OCI-LY3 (cell line): ENCODE data around the gene IL1A.

Experiments
- H2AFZ ChIP-seq: fragments of 200-600, 300-600 bp; shearing (Covaris generic); 2 replicates; pipeline ENCODE4 v1.6.0; 2014; ENCODE audit warnings: antibody characterized with exemption, low read depth, low read length
- H3K27ac ChIP-seq: fragments of 200-600, 300-600 bp; sonication (generic); 2 replicates; pipeline ENCODE4 v1.5.1; 2014; ENCODE audit warnings: mild to moderate bottlenecking, low read length, moderate library complexity, mixed read lengths
- H3K27me3 ChIP-seq: fragments of 200-600, 300-600 bp; sonication (generic); 2 replicates; pipeline ENCODE4 v1.6.1; 2014; ENCODE audit warnings: low read depth, low read length, mixed read lengths
- H3K36me3 ChIP-seq: fragments of 200-600, 300-600 bp; sonication (generic); replicated peaks from 2 replicates; pipeline ENCODE3; 2014; ENCODE audit warnings: low read depth, low read length, mixed read lengths
- H3K4me1 ChIP-seq: fragments of 300-600, 200-600 bp; sonication (generic); 2 replicates; pipeline ENCODE4 v1.6.1; 2014; ENCODE audit warnings: low read length, mixed read lengths
- H3K4me2 ChIP-seq: fragments of 200-600, 300-600 bp; sonication (generic); 2 replicates; pipeline ENCODE4 v1.6.1; 2014; ENCODE audit warnings: low read length, mixed read lengths
- H3K4me3 ChIP-seq: fragments of 300-600, 200-600 bp; sonication (generic); 2 replicates; pipeline ENCODE4 v1.5.1; 2014; ENCODE audit warnings: antibody characterized with exemption, mild to moderate bottlenecking, low read length, moderate library complexity
- H3K79me2 ChIP-seq: fragments of 300-600, 200-600 bp; shearing (Covaris generic); 2 replicates; pipeline ENCODE4 v1.6.1; 2014; ENCODE audit warnings: mild to moderate bottlenecking, low read length, mixed read lengths
- H3K9ac ChIP-seq: fragments of 300-600, 200-600 bp; shearing (Covaris generic); 2 replicates; pipeline ENCODE4 v1.6.0; 2014; ENCODE audit warnings: mild to moderate bottlenecking, low read length, moderate library complexity
- H3K9me3 ChIP-seq: fragments of 200-600, 300-600 bp; shearing (Covaris generic); 2 replicates; pipeline ENCODE4 v1.6.1; 2014; ENCODE audit warnings: low read length, mixed read lengths; ENCODE audit not compliant: insufficient read depth
- H4K20me1 ChIP-seq: fragments of 200-600, 300-600 bp; sonication (generic); 2 replicates; pipeline ENCODE4 v1.6.1; 2016; ENCODE audit warnings: low read length, mixed read lengths; ENCODE audit not compliant: insufficient read depth
- EZH2phosphoT487 ChIP-seq: fragments of 200-600 bp; shearing (Covaris generic); IDR thresholded peaks from 2 replicates; pipeline ENCODE4 v1.6.1; 2018; ENCODE audit warnings: antibody characterized with exemption, mixed run types, low read depth
- TF ChIP-seq, protein P1 (sequence below): fragments of 200-600, 300-600 bp; sonication (generic); IDR thresholded peaks from 2 replicates; pipeline ENCODE4 v1.5.1; 2014; ENCODE audit warnings: antibody characterized with exemption, low read length, low read depth

Gene IL1A

DNA sequence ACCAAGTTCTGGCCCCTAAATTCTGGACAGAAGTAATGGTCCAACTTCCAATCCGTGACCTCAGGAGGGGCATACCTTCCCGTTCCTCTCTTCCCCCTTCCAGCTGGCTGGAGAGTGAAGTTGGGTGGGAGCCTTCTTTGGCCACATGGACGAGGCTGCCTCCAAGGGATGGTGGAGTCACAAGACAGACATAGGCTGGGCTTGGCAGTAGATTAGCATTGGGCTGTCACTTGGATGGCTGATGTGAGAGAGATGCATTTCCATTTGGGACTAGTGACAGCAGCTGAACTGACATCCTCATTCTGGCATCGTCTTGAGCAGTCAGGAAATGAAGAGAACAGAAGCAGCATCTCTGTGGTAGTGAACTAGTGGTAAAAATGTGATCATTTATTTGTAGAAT is 50.8 kb downstream of the IL1A start:
- no peaks in the 10 kb centered on the region for H4K20me1 ChIP-seq
- H3K4me2 ChIP-seq = no peak overlapping the region
- no peaks in the 10 kb centered on the region for H3K9me3 ChIP-seq
- H3K79me2 ChIP-seq = no peaks in the 10 kb centered on the region
- no peaks in the 10 kb centered on the region for H3K27me3 ChIP-seq
- no peak overlapping the region for H2AFZ ChIP-seq
- no peak overlapping the region for H3K27ac ChIP-seq
- H3K9ac ChIP-seq = no peak overlapping the region
- TF ChIP-seq, protein P1, sequence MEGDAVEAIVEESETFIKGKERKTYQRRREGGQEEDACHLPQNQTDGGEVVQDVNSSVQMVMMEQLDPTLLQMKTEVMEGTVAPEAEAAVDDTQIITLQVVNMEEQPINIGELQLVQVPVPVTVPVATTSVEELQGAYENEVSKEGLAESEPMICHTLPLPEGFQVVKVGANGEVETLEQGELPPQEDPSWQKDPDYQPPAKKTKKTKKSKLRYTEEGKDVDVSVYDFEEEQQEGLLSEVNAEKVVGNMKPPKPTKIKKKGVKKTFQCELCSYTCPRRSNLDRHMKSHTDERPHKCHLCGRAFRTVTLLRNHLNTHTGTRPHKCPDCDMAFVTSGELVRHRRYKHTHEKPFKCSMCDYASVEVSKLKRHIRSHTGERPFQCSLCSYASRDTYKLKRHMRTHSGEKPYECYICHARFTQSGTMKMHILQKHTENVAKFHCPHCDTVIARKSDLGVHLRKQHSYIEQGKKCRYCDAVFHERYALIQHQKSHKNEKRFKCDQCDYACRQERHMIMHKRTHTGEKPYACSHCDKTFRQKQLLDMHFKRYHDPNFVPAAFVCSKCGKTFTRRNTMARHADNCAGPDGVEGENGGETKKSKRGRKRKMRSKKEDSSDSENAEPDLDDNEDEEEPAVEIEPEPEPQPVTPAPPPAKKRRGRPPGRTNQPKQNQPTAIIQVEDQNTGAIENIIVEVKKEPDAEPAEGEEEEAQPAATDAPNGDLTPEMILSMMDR = no peak
- no peak for TF ChIP-seq EZH2phosphoT487
- H3K4me3 ChIP-seq = no peak overlapping the region
- H3K36me3 ChIP-seq = peaks cover 12% of the 10 kb centered on the region
- peaks cover 4% of the 10 kb centered on the region for H3K4me1 ChIP-seq

GRCh38 chr2:112731479-112731878 is 52.8 kb downstream of the IL1A start:
- Histone ChIP-seq H3K4me1 (peaks cover 13% of the 10 kb centered on the region), H3K36me3 (no peaks in the 10 kb centered on the region), H2AFZ (no peak overlapping the region), H4K20me1 (no peaks in the 10 kb centered on the region), H3K4me3 (no peak overlapping the region), H3K9me3 (no peaks in the 10 kb centered on the region), H3K79me2 (no peaks in the 10 kb centered on the region), H3K9ac (no peak overlapping the region), H3K4me2 (no peak overlapping the region), H3K27ac (no peak overlapping the region), H3K27me3 (no peaks in the 10 kb centered on the region)
- TF ChIP-seq EZH2phosphoT487 = no peak
- TF ChIP-seq, protein P1 = no peak

DNA sequence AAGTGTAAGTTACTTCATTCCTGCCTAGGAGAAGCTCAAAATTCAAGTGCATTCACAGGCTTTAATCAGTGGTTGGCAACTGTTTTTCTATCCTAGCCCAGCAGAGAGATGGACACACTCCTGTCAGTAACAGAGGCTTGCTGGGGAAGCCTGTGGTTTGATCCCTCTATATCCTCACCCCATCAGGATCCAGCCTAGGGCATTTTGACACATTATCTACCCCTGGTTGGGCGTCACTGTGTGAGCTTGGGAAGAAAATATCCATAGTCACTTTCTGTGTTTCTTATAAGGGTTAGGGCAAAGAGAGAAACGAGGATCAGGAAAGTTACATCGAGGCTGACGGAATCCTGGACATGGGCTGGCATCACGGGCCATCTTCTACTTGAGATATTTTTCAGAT is 53.5 kb downstream of the IL1A start:
- Histone ChIP-seq H4K20me1 (no peaks in the 10 kb centered on the region), H3K4me3 (no peak overlapping the region), H2AFZ (no peak overlapping the region), H3K4me1 (peaks cover 20% of the 10 kb centered on the region), H3K27ac (no peak overlapping the region), H3K9me3 (no peaks in the 10 kb centered on the region), H3K79me2 (no peaks in the 10 kb centered on the region), H3K9ac (no peak overlapping the region), H3K36me3 (no peaks in the 10 kb centered on the region), H3K4me2 (no peak overlapping the region), H3K27me3 (no peaks in the 10 kb centered on the region)
- TF ChIP-seq EZH2phosphoT487 = no peak
- TF ChIP-seq, protein P1 = no peak

DNA sequence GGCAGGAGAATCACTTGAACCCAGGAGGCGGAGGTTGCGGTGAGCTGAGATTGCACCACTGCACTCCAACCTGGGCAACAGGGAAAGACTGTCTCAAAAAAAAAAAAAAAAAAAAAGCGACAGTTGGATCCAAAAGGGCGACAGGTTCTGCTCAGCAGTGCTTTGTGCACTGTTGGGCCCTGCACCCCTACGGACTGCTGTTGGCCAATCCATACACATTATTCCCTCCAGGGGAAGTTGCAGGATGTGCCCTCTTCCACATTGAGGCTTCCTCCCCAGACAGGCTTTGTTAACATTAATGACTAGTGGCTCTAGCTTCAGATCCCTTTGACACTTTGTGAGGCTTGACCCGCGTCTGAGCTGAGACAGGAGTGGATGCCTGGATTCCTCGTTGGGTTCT is 54.1 kb downstream of the IL1A start:
- Histone ChIP-seq H4K20me1 (no peaks in the 10 kb centered on the region), H3K9me3 (no peaks in the 10 kb centered on the region), H3K4me1 (peaks cover 26% of the 10 kb centered on the region), H3K27me3 (no peaks in the 10 kb centered on the region), H2AFZ (no peak overlapping the region), H3K9ac (no peak overlapping the region), H3K36me3 (no peaks in the 10 kb centered on the region), H3K4me3 (no peak overlapping the region), H3K79me2 (no peaks in the 10 kb centered on the region), H3K27ac (no peak overlapping the region), H3K4me2 (no peak overlapping the region)
- TF ChIP-seq EZH2phosphoT487 = no peak
- TF ChIP-seq, protein P1 = no peak
